B cell (primary cell): ENCODE results near the gene TEPSIN.

Experiments used
- CTCF ChIP-seq: fragments of 200-600 bp; IDR thresholded peaks from one replicate; pipeline ENCODE4 v1.8.0; 2022; ENCODE audit warnings: antibody characterized with exemption, mild to moderate bottlenecking
- EZH2 ChIP-seq: IDR thresholded peaks from 2 replicates; pipeline ENCODE4 v1.6.1; 2012; ENCODE audit warnings: borderline replicate concordance, low read depth, mild to moderate bottlenecking, moderate library complexity, low read length; ENCODE audit not compliant: insufficient read depth, poor library complexity, severe bottlenecking

DNA sequence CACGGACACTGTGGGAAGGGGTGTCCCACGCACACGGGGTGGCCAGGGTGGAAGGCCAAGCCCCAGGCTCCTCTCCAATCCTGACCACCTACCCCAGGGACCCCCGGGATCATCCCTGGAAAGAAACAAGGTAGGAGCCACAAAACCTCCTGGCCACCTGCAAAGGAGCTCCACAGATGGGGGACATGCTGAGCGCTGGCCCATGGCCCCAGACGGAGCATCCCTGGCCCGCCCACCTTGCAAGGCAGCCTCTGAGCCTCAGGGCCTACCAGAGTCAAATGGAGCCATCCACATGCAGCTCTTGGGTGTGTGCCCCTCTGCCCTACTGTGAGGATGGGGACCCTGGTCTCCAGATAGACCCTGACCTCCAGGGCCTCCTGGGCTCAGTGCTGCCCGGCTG, 40.0 kb upstream of the TEPSIN start:
- TF ChIP-seq CTCF: no peak
- no peak for TF ChIP-seq EZH2
